Measurements from ENCODE around the gene TOP3B. TPM values are rescaled to one million over a fixed set of nuclear protein-coding genes. Genes with fewer than 3 reads are reported as not detected.

TOP3B gene
- total and polyA plus RNA-seq, 9 of the 15 experiments (the other 6 are each of a cell fraction or from before 2014, with no cell fraction given), result 3.0 to 188 (median 112) TPM

GRCh38 chr22:21947040-21948014, 35.3 kb downstream of the TOP3B start (continued):
- TF ChIP-seq, protein P1, sequence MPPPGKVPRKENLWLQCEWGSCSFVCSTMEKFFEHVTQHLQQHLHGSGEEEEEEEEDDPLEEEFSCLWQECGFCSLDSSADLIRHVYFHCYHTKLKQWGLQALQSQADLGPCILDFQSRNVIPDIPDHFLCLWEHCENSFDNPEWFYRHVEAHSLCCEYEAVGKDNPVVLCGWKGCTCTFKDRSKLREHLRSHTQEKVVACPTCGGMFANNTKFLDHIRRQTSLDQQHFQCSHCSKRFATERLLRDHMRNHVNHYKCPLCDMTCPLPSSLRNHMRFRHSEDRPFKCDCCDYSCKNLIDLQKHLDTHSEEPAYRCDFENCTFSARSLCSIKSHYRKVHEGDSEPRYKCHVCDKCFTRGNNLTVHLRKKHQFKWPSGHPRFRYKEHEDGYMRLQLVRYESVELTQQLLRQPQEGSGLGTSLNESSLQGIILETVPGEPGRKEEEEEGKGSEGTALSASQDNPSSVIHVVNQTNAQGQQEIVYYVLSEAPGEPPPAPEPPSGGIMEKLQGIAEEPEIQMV (tag; conservative IDR thresholded peaks at IDR 0.05; ENCODE audit: low read depth), result no peak
- TF ChIP-seq HMG20B (CRISPR knock-in tag; IDR thresholded peaks at IDR 0.05), result no peak
- no peak for TF ChIP-seq BRD4 (IDR thresholded peaks at IDR 0.05)
- TF ChIP-seq NRF1 (conservative IDR thresholded peaks at IDR 0.05 in 1 of 2, IDR thresholded peaks at IDR 0.05 in 1 of 2), result no peak
- TF ChIP-seq NCOR1 (IDR thresholded peaks at IDR 0.05), result no peak
- TF ChIP-seq ZC3H4 (CRISPR knock-in tag; IDR thresholded peaks at IDR 0.05; ENCODE audit: borderline replicate concordance), result no peak
- TF ChIP-seq ZNF444 (CRISPR knock-in tag; IDR thresholded peaks at IDR 0.05), result no peak
- TF ChIP-seq ZNF12 (CRISPR knock-in tag; IDR thresholded peaks at IDR 0.05), result no peak
- no peak for TF ChIP-seq NFIC (IDR thresholded peaks at IDR 0.05)
- TF ChIP-seq RBM15 (IDR thresholded peaks at IDR 0.05; ENCODE audit: insufficient read depth, low read length), result no peak
- peak; percentile 96 for TF ChIP-seq E2F1 (CRISPR knock-in tag; IDR thresholded peaks at IDR 0.05)
- TF ChIP-seq FOXJ2 (tag; IDR thresholded peaks at IDR 0.05), result no peak
- no peak for TF ChIP-seq ZBTB17 (CRISPR knock-in tag; IDR thresholded peaks at IDR 0.05)
- peak; percentile 95 for TF ChIP-seq ZC3H11A (IDR thresholded peaks at IDR 0.05; ENCODE audit: low read depth, low read length)
- no peak for TF ChIP-seq ZNF707 (CRISPR knock-in tag; conservative IDR thresholded peaks at IDR 0.05)
- TF ChIP-seq ZFX (CRISPR knock-in tag; IDR thresholded peaks at IDR 0.05), result no peak
- TF ChIP-seq, protein P2, sequence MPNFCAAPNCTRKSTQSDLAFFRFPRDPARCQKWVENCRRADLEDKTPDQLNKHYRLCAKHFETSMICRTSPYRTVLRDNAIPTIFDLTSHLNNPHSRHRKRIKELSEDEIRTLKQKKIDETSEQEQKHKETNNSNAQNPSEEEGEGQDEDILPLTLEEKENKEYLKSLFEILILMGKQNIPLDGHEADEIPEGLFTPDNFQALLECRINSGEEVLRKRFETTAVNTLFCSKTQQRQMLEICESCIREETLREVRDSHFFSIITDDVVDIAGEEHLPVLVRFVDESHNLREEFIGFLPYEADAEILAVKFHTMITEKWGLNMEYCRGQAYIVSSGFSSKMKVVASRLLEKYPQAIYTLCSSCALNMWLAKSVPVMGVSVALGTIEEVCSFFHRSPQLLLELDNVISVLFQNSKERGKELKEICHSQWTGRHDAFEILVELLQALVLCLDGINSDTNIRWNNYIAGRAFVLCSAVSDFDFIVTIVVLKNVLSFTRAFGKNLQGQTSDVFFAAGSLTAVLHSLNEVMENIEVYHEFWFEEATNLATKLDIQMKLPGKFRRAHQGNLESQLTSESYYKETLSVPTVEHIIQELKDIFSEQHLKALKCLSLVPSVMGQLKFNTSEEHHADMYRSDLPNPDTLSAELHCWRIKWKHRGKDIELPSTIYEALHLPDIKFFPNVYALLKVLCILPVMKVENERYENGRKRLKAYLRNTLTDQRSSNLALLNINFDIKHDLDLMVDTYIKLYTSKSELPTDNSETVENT (CRISPR knock-in tag; IDR thresholded peaks at IDR 0.05), result no peak
- no peak for TF ChIP-seq BRCA1 (IDR thresholded peaks at IDR 0.05)
- TF ChIP-seq BRCA1 (CRISPR knock-in tag; IDR thresholded peaks at IDR 0.05), result no peak
- TF ChIP-seq ZFP30 (CRISPR knock-in tag; IDR thresholded peaks at IDR 0.05; ENCODE audit: borderline replicate concordance), result no peak
- no peak for TF ChIP-seq SOX6 (IDR thresholded peaks at IDR 0.05)
- no peak for TF ChIP-seq ZNF124 (CRISPR knock-in tag; IDR thresholded peaks at IDR 0.05)
- no peak for TF ChIP-seq KDM2B (CRISPR knock-in tag; IDR thresholded peaks at IDR 0.05)
